Thyroid gland (tissue), 4 donors: ENCODE measurements around the gene UBE2J1. TPM values are rescaled to one million over a fixed set of nuclear protein-coding genes. Genes with fewer than 3 reads are reported as not detected.

Experiments
- DNase-seq, 2 donors: peaks; one replicate each; pipeline ENCODE4 v3.0.0-alpha.2; 2019
- H3K27ac ChIP-seq, 3 donors: fragments of 200-600 bp; sonication (generic); 1 replicate in 2 of 3; 2 replicates in 1 of 3; pipeline ENCODE4 v1.5.1; 2016 to 2019; ENCODE audit warnings: mild to moderate bottlenecking in 1 of 3, moderate library complexity in 1 of 3
- H3K27me3 ChIP-seq: fragments of 200-600 bp; sonication (generic); one replicate; pipeline ENCODE4 v1.5.1; 2019
- H3K36me3 ChIP-seq, 2 donors: fragments of 200-600 bp; sonication (generic); one replicate each; pipeline ENCODE4 v1.5.1; 2016 to 2019
- H3K4me1 ChIP-seq, 2 donors: fragments of 200-600 bp; sonication (generic); one replicate each; pipeline ENCODE4 v1.5.1; 2017 to 2019
- H3K4me3 ChIP-seq, 3 donors: fragments of 200-600 bp; sonication (generic); replicated peaks in 1 of 3; 1 replicate in 2 of 3; 2 replicates in 1 of 3; pipeline ENCODE4 v1.5.1; 2016; ENCODE audit warnings: mild to moderate bottlenecking in 1 of 3
- H3K9me3 ChIP-seq: fragments of 200-600 bp; sonication (generic); one replicate; pipeline ENCODE4 v1.5.1; 2017
- POLR2A ChIP-seq, 2 donors: fragments of 450-650 bp; IDR thresholded peaks; one replicate each; pipeline ENCODE4 v1.6.1; 2017; ENCODE audit warnings: antibody characterized with exemption in 2 of 2, mild to moderate bottlenecking in 2 of 2, moderate library complexity in 1 of 2
- WGBS, 2 donors: methylation state at CpG; one replicate each; pipeline ENCODE4 v1.1.5; 2017; 5-methylcytosine and 5-hydroxymethylcytosine counted together
- intact Hi-C: fragments of 100-400 bp; cut with DNase I; formaldehyde crosslinking; loops from one replicate; pipeline ENCODE4 v1.15.1; 2023
- total RNA-seq, 4 donors: library from RNA; depleted of rRNA; stranded (reverse); fragments of >200 nt; gene quantifications; one replicate each; pipeline ENCODE4 v1.2.3, GENCODE V29; 2016
- TF ChIP-seq, protein P1 (sequence below), 6 experiments: fragments of 200-600 bp in 3 of 6; fragments of 450-650 bp in 3 of 6; sonication (generic) in 3 of 6; IDR thresholded peaks; one replicate each; pipeline ENCODE4 v1.5.1; 2016 to 2019; ENCODE audit warnings: antibody characterized with exemption in 6 of 6, mild to moderate bottlenecking in 2 of 6, inconsistent platforms in 1 of 6, moderate library complexity in 1 of 6

UBE2J1 gene
- total RNA-seq, 4 donors from 2014 or later: 49.8 to 63.1 (median 51.9) TPM

DNA sequence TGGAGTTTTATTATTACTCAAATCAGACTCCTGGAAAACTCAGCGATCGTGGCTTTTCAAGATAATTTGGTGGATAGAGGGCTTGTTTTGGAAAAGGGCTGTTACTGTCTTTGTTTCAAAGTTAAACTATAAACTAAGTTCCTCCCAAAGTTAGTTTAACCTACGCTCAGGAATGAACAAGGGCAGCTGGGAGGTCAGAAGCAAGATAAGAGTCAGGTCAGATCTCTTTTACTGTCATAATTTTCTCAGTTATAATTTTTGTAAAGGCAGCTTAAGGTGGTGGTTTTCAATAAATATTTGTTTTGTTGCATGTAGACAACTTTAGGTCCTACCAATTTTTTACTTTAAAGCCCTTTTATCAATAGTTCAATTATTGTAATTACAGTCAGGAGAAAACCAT is 28.2 kb downstream of the UBE2J1 start:
- Histone ChIP-seq H3K9me3 (no peaks in the 10 kb centered on the region), H3K4me3 (no peak overlapping the region), H3K27me3 (no peaks in the 10 kb centered on the region), H3K27ac (peak overlapping the region; percentile 40 to 55 (median 42)), H3K4me1 (peaks cover 14 to 16% of the 10 kb centered on the region in 2 donors), H3K36me3 (peaks cover 0 to 23% of the 10 kb centered on the region in 2 donors)
- whole genome bisulfite sequencing, 2 donors: 88 to 90% methylated on average over 3 of the region's 3 CpGs
- no peak for TF ChIP-seq POLR2A (IDR thresholded peaks at IDR 0.05)
- TF ChIP-seq, protein P1, sequence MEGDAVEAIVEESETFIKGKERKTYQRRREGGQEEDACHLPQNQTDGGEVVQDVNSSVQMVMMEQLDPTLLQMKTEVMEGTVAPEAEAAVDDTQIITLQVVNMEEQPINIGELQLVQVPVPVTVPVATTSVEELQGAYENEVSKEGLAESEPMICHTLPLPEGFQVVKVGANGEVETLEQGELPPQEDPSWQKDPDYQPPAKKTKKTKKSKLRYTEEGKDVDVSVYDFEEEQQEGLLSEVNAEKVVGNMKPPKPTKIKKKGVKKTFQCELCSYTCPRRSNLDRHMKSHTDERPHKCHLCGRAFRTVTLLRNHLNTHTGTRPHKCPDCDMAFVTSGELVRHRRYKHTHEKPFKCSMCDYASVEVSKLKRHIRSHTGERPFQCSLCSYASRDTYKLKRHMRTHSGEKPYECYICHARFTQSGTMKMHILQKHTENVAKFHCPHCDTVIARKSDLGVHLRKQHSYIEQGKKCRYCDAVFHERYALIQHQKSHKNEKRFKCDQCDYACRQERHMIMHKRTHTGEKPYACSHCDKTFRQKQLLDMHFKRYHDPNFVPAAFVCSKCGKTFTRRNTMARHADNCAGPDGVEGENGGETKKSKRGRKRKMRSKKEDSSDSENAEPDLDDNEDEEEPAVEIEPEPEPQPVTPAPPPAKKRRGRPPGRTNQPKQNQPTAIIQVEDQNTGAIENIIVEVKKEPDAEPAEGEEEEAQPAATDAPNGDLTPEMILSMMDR (IDR thresholded peaks at IDR 0.05): no peak
- DNase-seq: no peak
- intact Hi-C loops: no loop called here

- DNase-seq: no peak
- TF ChIP-seq, protein P1 (IDR thresholded peaks at IDR 0.05): no peak
- no peak for TF ChIP-seq POLR2A (IDR thresholded peaks at IDR 0.05)
- Histone ChIP-seq H3K4me3 (no peak overlapping the region), H3K27me3 (no peaks in the 10 kb centered on the region), H3K36me3 (peaks cover 0 to 15% of the 10 kb centered on the region in 2 donors), H3K27ac (peak overlapping the region; percentile 40 to 55 (median 42)), H3K9me3 (no peaks in the 10 kb centered on the region), H3K4me1 (peaks cover 16 to 19% of the 10 kb centered on the region in 2 donors)
- 66 to 72% methylated on average over 3 of the region's 3 CpGs for WGBS, 2 donors
- intact Hi-C loops: no loop called here
Measured at GRCh38 chr6:89323511-89323971, 29.0 kb downstream of the UBE2J1 start.

GRCh38 chr6:89321131-89321970 is 31.2 kb downstream of the UBE2J1 start:
- Histone ChIP-seq H3K4me1 (peaks cover 16 to 19% of the 10 kb centered on the region in 2 donors), H3K4me3 (no peak overlapping the region), H3K9me3 (no peaks in the 10 kb centered on the region), H3K27me3 (no peaks in the 10 kb centered on the region), H3K36me3 (peaks cover 0 to 3% of the 10 kb centered on the region in 2 donors), H3K27ac (peak overlapping the region; percentile 70 to 93 (median 83))
- TF ChIP-seq, protein P1 (IDR thresholded peaks at IDR 0.05): no peak
- TF ChIP-seq POLR2A (IDR thresholded peaks at IDR 0.05): peak in 1 of 2 donors; percentile 91
- 52 to 57% methylated on average over 9 of the region's 9 CpGs for WGBS, 2 donors
- DNase-seq: peak; percentile 85 to 86
- intact Hi-C loops: no loop called here

DNA sequence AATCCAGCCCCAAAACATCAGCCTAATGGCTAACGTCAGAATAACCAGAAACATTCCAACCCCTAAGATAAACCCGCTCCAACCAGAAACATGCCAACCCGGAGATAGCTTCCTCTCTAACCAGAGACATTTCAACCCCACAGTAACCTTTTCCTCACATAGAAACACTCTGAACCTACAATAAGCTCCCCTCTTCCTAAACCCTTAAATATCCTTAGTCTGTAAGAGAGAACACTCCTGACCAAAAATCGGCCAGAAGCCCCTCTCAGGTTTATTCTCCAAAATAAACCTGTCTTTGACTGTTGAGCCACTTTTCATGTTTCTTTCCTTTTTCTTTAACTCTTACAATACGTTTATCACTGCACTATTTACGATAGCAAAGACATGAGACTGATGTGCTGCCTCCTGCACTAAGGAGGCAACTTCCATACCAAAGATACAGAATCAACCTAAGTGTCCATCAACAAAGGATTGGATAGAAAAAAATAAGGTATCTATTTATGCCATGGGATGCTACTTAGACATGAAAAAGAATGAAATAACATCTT is 32.4 kb downstream of the UBE2J1 start:
- Histone ChIP-seq H3K36me3 (no peaks in the 10 kb centered on the region), H3K4me1 (peaks cover 16 to 19% of the 10 kb centered on the region in 2 donors), H3K27me3 (no peaks in the 10 kb centered on the region), H3K9me3 (no peaks in the 10 kb centered on the region), H3K4me3 (no peak overlapping the region), H3K27ac (peak overlapping the region in 2 of 3 donors; percentile 70 to 93)
- 96 to 97% methylated on average over 6 of the region's 6 CpGs for WGBS, 2 donors
- intact Hi-C loops: no loop called here
- TF ChIP-seq, protein P1 (IDR thresholded peaks at IDR 0.05): no peak
- TF ChIP-seq POLR2A (IDR thresholded peaks at IDR 0.05): no peak
- DNase-seq: no peak

GRCh38 chr6:89317067-89317466 is 35.5 kb downstream of the UBE2J1 start:
- TF ChIP-seq POLR2A (IDR thresholded peaks at IDR 0.05): no peak
- TF ChIP-seq, protein P1 (IDR thresholded peaks at IDR 0.05): no peak
- Histone ChIP-seq H3K4me1 (peaks cover 18 to 25% of the 10 kb centered on the region in 2 donors), H3K36me3 (no peaks in the 10 kb centered on the region), H3K27me3 (no peaks in the 10 kb centered on the region), H3K27ac (no peak overlapping the region), H3K4me3 (no peak overlapping the region), H3K9me3 (no peaks in the 10 kb centered on the region)
- no peak for DNase-seq
- intact Hi-C loops: loop anchor here (10.0 kb wide), 1 partner anchor 48 kb away; no protein-coding TSS in a partner anchor
